K562 (cell line): ENCODE measurements around the gene TMEM141. TPM values are rescaled to one million over a fixed set of nuclear protein-coding genes. Genes with fewer than 3 reads are reported as not detected.

ENCODE experiments used
- ATF7 ChIP-seq: fragments of 450-650 bp; IDR thresholded peaks from 2 replicates; pipeline ENCODE4 v1.7.1; 2014; ENCODE audit warnings: mild to moderate bottlenecking, moderate library complexity
- BCL6 ChIP-seq: fragments of 250-450 bp; sonication (Bioruptor Pico); IDR thresholded peaks from 2 replicates; pipeline ENCODE4 v1.4.0; 2020
- ELK3 ChIP-seq: fragments of 450-650 bp; formaldehyde crosslinking; IDR thresholded peaks from 2 replicates; pipeline ENCODE4 v1.4.0; 2020; ENCODE audit warnings: mild to moderate bottlenecking
- FOXP1 ChIP-seq: sonication (generic); formaldehyde crosslinking; IDR thresholded peaks from 2 replicates; pipeline ENCODE4 v1.8.0; 2022; ENCODE audit warnings: mild to moderate bottlenecking, missing genetic modification reagents
- HDAC1 ChIP-seq, 2 experiments: fragments of 450-650 bp; IDR thresholded peaks; 2 replicates each; pipeline ENCODE4 v1.6.1; 2016 to 2017; ENCODE audit warnings: inconsistent platforms in 1 of 2, mild to moderate bottlenecking in 1 of 2, moderate library complexity in 1 of 2
- HEY1 ChIP-seq: fragments of 250-450 bp; sonication (Bioruptor Pico); IDR thresholded peaks from 2 replicates; pipeline ENCODE4 v1.5.0; 2020; ENCODE audit warnings: mild to moderate bottlenecking, moderate library complexity, borderline replicate concordance
- HLTF ChIP-seq: fragments of 450-650 bp; IDR thresholded peaks from 2 replicates; pipeline ENCODE4 v1.6.1; 2016
- HOXB6 ChIP-seq: fragments of 250-450 bp; sonication (Bioruptor Pico); IDR thresholded peaks from 2 replicates; pipeline ENCODE4 v1.5.1; 2022; ENCODE audit warnings: mild to moderate bottlenecking, borderline replicate concordance
- L3MBTL2 ChIP-seq: fragments of 450-650 bp; IDR thresholded peaks from 2 replicates; pipeline ENCODE4 v1.6.1; 2016; ENCODE audit warnings: mild to moderate bottlenecking, moderate library complexity
- MAX ChIP-seq: sonication (generic); formaldehyde crosslinking; IDR thresholded peaks from 2 replicates; pipeline ENCODE4 v1.9.0; 2022; ENCODE audit warnings: mild to moderate bottlenecking, missing genetic modification reagents
- MLLT1 ChIP-seq, 2 experiments: fragments of 450-650 bp; IDR thresholded peaks; 2 replicates each; pipeline ENCODE4 v1.6.1; 2016
- MYC ChIP-seq, 2 experiments: fragments of 250-450 bp in 1 of 2; sonication (Bioruptor Pico) in 1 of 2; IDR thresholded peaks; 2 replicates each; pipeline versions ENCODE4 v1.5.1 to v1.6.1; 2012 to 2021; ENCODE audit warnings: low read depth in 2 of 2, borderline replicate concordance in 1 of 2, improper control_type of control experiment in 1 of 2, low read length in 1 of 2, mild to moderate bottlenecking in 1 of 2, moderate library complexity in 1 of 2
- NR2C2 ChIP-seq, 2 experiments: fragments of 200-800 bp in 1 of 2; sonication (Bioruptor generic) in 1 of 2; sonication (generic) in 1 of 2; formaldehyde crosslinking in 1 of 2; IDR thresholded peaks; 2 replicates each; pipeline versions ENCODE4 v1.6.1 to v1.8.0; 2016 to 2022; ENCODE audit warnings: mild to moderate bottlenecking in 1 of 2, missing compliant biosample characterization in 1 of 2, missing genetic modification characterization in 1 of 2, missing genetic modification reagents in 1 of 2
- NR4A1 ChIP-seq, 2 experiments: fragments of 250-450 bp in 1 of 2; fragments of 450-650 bp in 1 of 2; sonication (Bioruptor Pico) in 1 of 2; IDR thresholded peaks; 2 replicates each; pipeline versions ENCODE4 v1.4.0 to v1.6.1; 2016 to 2020; ENCODE audit warnings: mild to moderate bottlenecking in 2 of 2, missing compliant biosample characterization in 1 of 2, missing genetic modification characterization in 1 of 2, moderate library complexity in 1 of 2
- PML ChIP-seq: IDR thresholded peaks from 2 replicates; pipeline ENCODE4 v1.6.1; 2012; ENCODE audit warnings: low read length, inconsistent platforms
- RBM15 ChIP-seq: fragments of 200-400 bp; formaldehyde crosslinking; IDR thresholded peaks from 2 replicates; pipeline ENCODE4 v1.6.1; 2018; ENCODE audit warnings: mild to moderate bottlenecking, low read length, moderate library complexity; ENCODE audit not compliant: insufficient read depth
- RCOR1 ChIP-seq, 2 experiments: IDR thresholded peaks; 2 replicates each; pipeline ENCODE4 v1.6.1; 2012; ENCODE audit warnings: low read depth in 2 of 2, low read length in 2 of 2, borderline replicate concordance in 1 of 2, improper control_type of control experiment in 1 of 2
- SIN3B ChIP-seq: fragments of 450-650 bp; IDR thresholded peaks from 2 replicates; pipeline ENCODE4 v1.6.1; 2017; ENCODE audit warnings: low read depth, mild to moderate bottlenecking, moderate library complexity
- THAP12 ChIP-seq: fragments of 250-450 bp; sonication (Bioruptor Pico); IDR thresholded peaks from 2 replicates; pipeline ENCODE4 v1.9.0; 2021; ENCODE audit warnings: mild to moderate bottlenecking, inconsistent platforms
- USF1 ChIP-seq: sonication (generic); formaldehyde crosslinking; IDR thresholded peaks from 2 replicates; pipeline ENCODE4 v1.9.0; 2022; ENCODE audit warnings: mild to moderate bottlenecking, missing genetic modification reagents
- ZBED1 ChIP-seq: IDR thresholded peaks from 2 replicates; pipeline ENCODE4 v1.6.1; 2014
- ZNF174 ChIP-seq: fragments of 250-450 bp; sonication (Bioruptor Pico); IDR thresholded peaks from 2 replicates; pipeline ENCODE4 v1.4.0; 2020; ENCODE audit warnings: mild to moderate bottlenecking
- ZNF239 ChIP-seq: fragments of 250-450 bp; sonication (Bioruptor Pico); IDR thresholded peaks from 2 replicates; pipeline ENCODE4 v1.4.0; 2020; ENCODE audit warnings: mild to moderate bottlenecking
- ZNF589 ChIP-seq: fragments of 200-800 bp; sonication (Bioruptor generic); IDR thresholded peaks from 2 replicates; pipeline ENCODE4 v1.6.1; 2016; ENCODE audit warnings: low read depth, missing genetic modification characterization, missing compliant biosample characterization
- polyA plus RNA-seq, 8 experiments: library from polyadenylated mRNA; depleted of rRNA in 4 of 8; stranded (reverse) in 5 of 8; unstranded in 3 of 8; fragments of >200 nt; fragmentation: Nextera tagmentation in 2 of 8; fragmentation: Illumina TruSeq in 1 of 8; extraction: Ambion mirVana in 2 of 8; extraction: Trizol in 1 of 8; gene quantifications; 2 replicates each; pipeline versions ENCODE4 v1.2.1 to v1.2.3, GENCODE V29; 2011 to 2014; ENCODE audit warnings: inconsistent platforms in 1 of 8, missing spikeins in 1 of 8
- total RNA-seq, 7 experiments: library from RNA; depleted of rRNA in 6 of 7; stranded (reverse); fragments of >200 nt in 6 of 7; fragmentation: Illumina TruSeq in 2 of 7; extraction: Trizol in 2 of 7; gene quantifications; 2 replicates each; pipeline versions ENCODE4 v1.2.1 to v1.2.3, GENCODE V29; 2011 to 2021; ENCODE audit warnings: low replicate concordance in 1 of 7

Gene TMEM141
- total and polyA plus RNA-seq, 9 of the 15 experiments (the other 6 are each of a cell fraction or from before 2014, with no cell fraction given): 21.5 to 123 (median 74.8) TPM

- TF ChIP-seq MYC (IDR thresholded peaks at IDR 0.05; ENCODE audit: low read depth, low read length) (0 out of 2 replicates have a peak, but pooled peaks have one; percentile 20), MYC (CRISPR knock-in tag; IDR thresholded peaks at IDR 0.05; ENCODE audit: borderline replicate concordance, low read depth) (no peak), HDAC1 (IDR thresholded peaks at IDR 0.05) (0 out of 4 replicates have a peak, but pooled peaks of 1 of the 2 experiments have one; percentile 31), HOXB6 (CRISPR knock-in tag) (no peak), ZNF174 (CRISPR knock-in tag) (no peak), BCL6 (CRISPR knock-in tag) (no peak), SIN3B (no peak), HEY1 (CRISPR knock-in tag) (no peak), NR2C2 (CRISPR knock-in tag; IDR thresholded peaks at IDR 0.05) (no peak), NR2C2 (tag; IDR thresholded peaks at IDR 0.05) (no peak; the same call in 1 of the 2 replicates), NR4A1 (CRISPR knock-in tag; IDR thresholded peaks at IDR 0.05) (no peak), NR4A1 (tag; IDR thresholded peaks at IDR 0.05) (no peak), MLLT1 (IDR thresholded peaks at IDR 0.05) (no peak), ZNF239 (no peak), RBM15 (no peak), FOXP1 (CRISPR knock-in tag) (no peak), USF1 (CRISPR knock-in tag) (no peak), HLTF (no peak), MAX (CRISPR knock-in tag) (no peak), THAP12 (no peak), ZBED1 (no peak), ZNF589 (CRISPR knock-in tag) (no peak), ELK3 (CRISPR knock-in tag) (no peak), ATF7 (peak; percentile 64), PML (no peak), L3MBTL2 (peak; percentile 45), RCOR1 (IDR thresholded peaks at IDR 0.05; ENCODE audit: borderline replicate concordance in 1 of 2, low read depth in 2 of 2, low read length in 2 of 2) (0 out of 4 replicates have a peak, but pooled peaks of 1 of the 2 experiments have one; percentile 55)
Measured at GRCh38 chr9:136784997-136785361, 6.2 kb upstream of the TMEM141 start (continued).
